ENCODE measurements around the gene PRSS36.

PRSS36 gene

GRCh38 chr16:31094088-31094423 is 55.8 kb downstream of the PRSS36 start:
- Histone ChIP-seq H3K9ac (ENCODE audit: low read depth, low read length) (peak overlapping the region; percentile 84), H3K36me3 (ENCODE audit: insufficient read depth, low read length) (0 out of 2 replicates have a peak, but pooled peaks cover 9% of the 10 kb centered on the region), H3K9me3 (ENCODE audit: control insufficient read depth, insufficient read depth, low read length) (no peaks in the 10 kb centered on the region), H3K4me1 (ENCODE audit: insufficient read depth, low read length) (peaks cover 3% of the 10 kb centered on the region; the same call in 1 of the 2 replicates)

- 0 out of 2 replicates have a peak, but pooled peaks cover 9% of the 10 kb centered on the region for H3K36me3 ChIP-seq (ENCODE audit: insufficient read depth, low read length)
- H3K9me3 ChIP-seq (ENCODE audit: control insufficient read depth, insufficient read depth, low read length), result no peaks in the 10 kb centered on the region
- peaks cover 3% of the 10 kb centered on the region; the same call in 1 of the 2 replicates for H3K4me1 ChIP-seq (ENCODE audit: insufficient read depth, low read length)
- peak overlapping the region; percentile 84; the same call in 1 of the 2 replicates for H3K9ac ChIP-seq (ENCODE audit: low read depth, low read length)
These were observed 56.6 kb downstream of the PRSS36 start for GRCh38 chr16:31093132-31093703.

- Histone ChIP-seq H3K9me3 (ENCODE audit: control insufficient read depth, insufficient read depth, low read length) (no peaks in the 10 kb centered on the region), H3K36me3 (ENCODE audit: insufficient read depth, low read length) (0 out of 2 replicates have a peak, but pooled peaks cover 9% of the 10 kb centered on the region), H3K9ac (ENCODE audit: low read depth, low read length) (no peak overlapping the region), H3K4me1 (ENCODE audit: insufficient read depth, low read length) (peaks cover 3% of the 10 kb centered on the region; the same call in 1 of the 2 replicates)
These were observed 57.5 kb downstream of the PRSS36 start for GRCh38 chr16:31092330-31092729.

GRCh38 chr16:31090540-31090939 is 59.3 kb downstream of the PRSS36 start:
- Histone ChIP-seq H3K9me3 (ENCODE audit: control insufficient read depth, insufficient read depth, low read length) (no peaks in the 10 kb centered on the region), H3K9ac (ENCODE audit: low read depth, low read length) (no peak overlapping the region), H3K4me1 (ENCODE audit: insufficient read depth, low read length) (peaks cover 3% of the 10 kb centered on the region; the same call in 1 of the 2 replicates), H3K36me3 (ENCODE audit: insufficient read depth, low read length) (0 out of 2 replicates have a peak, but pooled peaks cover 9% of the 10 kb centered on the region)

GRCh38 chr16:31089199-31089598 is 60.7 kb downstream of the PRSS36 start:
- peaks cover 3% of the 10 kb centered on the region; the same call in 1 of the 2 replicates for H3K4me1 ChIP-seq (ENCODE audit: insufficient read depth, low read length)
- 0 out of 2 replicates have a peak, but pooled peaks cover 9% of the 10 kb centered on the region for H3K36me3 ChIP-seq (ENCODE audit: insufficient read depth, low read length)
- H3K9me3 ChIP-seq (ENCODE audit: control insufficient read depth, insufficient read depth, low read length), result no peaks in the 10 kb centered on the region
- H3K9ac ChIP-seq (ENCODE audit: low read depth, low read length), result no peak overlapping the region

Data from ES-I3 (cell line).